Hematopoietic multipotent progenitor cell treated with erythropoietin and hydrocortisone succinate and interleukin-3 and kit ligand, for 8 days (in vitro differentiated cells): Measurements from ENCODE around the gene WWOX.

Experiments
- DNase-seq: peaks from one replicate; pipeline ENCODE4 v3.0.0-alpha.2; 2015

WWOX gene

DNA sequence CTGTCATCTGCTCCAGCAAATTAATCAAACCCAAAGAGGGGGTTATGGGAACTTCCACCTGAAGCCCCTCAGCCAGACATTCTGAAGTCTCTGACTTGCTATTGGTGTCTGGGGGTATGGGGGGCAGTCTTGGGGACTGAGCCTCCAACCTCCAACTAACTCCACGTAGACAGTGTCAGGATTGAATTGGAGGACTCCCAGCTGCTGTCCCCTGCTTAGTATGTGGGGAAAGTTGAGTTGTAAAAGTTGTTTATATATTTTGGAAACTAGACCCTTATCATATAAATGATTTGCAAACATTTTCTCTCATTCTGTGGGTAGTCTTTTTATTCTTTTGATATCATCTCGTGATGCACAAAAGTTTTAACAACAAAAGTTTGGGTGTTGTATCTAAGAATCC is 689.2 kb downstream of the WWOX start:
- DNase-seq: no peak

DNA sequence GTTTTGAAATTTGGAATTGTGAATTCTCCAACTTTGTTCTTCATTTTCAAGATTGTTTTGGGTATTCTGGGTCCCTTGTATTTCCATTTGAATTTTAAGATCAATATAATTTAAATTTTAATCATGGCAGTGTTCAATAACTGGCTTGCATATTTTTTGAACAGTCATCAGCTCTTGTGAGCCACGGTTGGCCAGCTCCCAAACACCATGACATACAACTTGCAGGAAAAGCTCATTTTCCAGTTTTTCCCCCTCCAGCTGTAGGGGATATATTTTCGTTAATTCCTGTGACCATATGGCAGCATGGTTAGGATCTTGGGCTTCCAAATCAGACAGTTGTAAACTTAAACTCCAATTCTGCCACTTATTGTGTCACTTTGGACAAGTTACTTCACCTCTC is 690.1 kb downstream of the WWOX start:
- no peak for DNase-seq

- no peak for DNase-seq
These were observed 691.6 kb downstream of the WWOX start for GRCh38 chr16:78791011-78791410.

GRCh38 chr16:78791926-78792325 is 692.5 kb downstream of the WWOX start:
- no peak for DNase-seq

- DNase-seq: no peak
These were observed 693.5 kb downstream of the WWOX start for GRCh38 chr16:78792952-78793351.

GRCh38 chr16:78794581-78795250 is 695.3 kb downstream of the WWOX start:
- DNase-seq: no peak

DNA sequence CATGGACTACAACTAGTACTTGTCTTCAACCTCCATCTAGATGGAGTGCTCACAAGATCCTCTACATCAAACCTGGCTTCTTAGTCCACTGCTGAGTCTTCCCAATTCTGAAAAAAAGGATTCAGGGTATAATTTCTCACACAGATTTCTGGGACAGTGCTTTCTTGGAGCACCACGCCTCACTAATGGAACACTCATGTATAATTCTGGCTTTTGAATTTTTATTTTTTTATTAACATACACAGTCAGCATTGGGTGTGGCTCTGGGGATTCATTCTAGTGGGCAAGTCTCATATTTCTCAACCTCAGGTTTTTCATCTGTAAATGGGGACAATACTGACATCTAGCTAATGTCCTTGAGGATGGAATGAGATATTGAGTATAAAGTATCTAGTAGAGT is 696.0 kb downstream of the WWOX start:
- DNase-seq: no peak

- DNase-seq: peak; percentile 76
These were observed 696.9 kb downstream of the WWOX start for GRCh38 chr16:78796221-78796866.

GRCh38 chr16:78799429-78799828 is 700.0 kb downstream of the WWOX start:
- DNase-seq: no peak

GRCh38 chr16:78800523-78800922 is 701.1 kb downstream of the WWOX start:
- DNase-seq: no peak

GRCh38 chr16:78804058-78804735 is 704.7 kb downstream of the WWOX start:
- no peak for DNase-seq

DNA sequence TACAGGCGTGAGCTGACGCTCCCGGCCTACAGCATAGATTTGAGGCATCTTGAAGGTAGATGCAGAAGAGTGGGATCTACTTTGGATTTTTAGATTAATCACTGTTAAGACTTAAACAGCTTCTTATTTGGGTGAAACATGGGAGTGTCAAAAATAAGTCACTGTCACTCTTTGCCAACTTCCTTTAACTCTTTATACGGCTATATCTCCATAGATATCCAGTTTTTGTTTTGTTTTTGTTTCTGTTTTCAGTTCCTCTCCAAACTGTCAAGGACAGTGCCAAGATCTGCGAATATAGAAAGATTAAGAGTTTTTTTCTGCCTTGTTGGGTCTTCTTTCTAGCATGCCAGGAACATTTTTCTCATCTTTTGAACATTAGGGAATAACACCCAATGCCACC is 706.1 kb downstream of the WWOX start:
- DNase-seq: no peak

GRCh38 chr16:78811247-78811646 is 711.8 kb downstream of the WWOX start:
- no peak for DNase-seq

GRCh38 chr16:78812582-78812981 is 713.1 kb downstream of the WWOX start:
- DNase-seq: no peak

DNA sequence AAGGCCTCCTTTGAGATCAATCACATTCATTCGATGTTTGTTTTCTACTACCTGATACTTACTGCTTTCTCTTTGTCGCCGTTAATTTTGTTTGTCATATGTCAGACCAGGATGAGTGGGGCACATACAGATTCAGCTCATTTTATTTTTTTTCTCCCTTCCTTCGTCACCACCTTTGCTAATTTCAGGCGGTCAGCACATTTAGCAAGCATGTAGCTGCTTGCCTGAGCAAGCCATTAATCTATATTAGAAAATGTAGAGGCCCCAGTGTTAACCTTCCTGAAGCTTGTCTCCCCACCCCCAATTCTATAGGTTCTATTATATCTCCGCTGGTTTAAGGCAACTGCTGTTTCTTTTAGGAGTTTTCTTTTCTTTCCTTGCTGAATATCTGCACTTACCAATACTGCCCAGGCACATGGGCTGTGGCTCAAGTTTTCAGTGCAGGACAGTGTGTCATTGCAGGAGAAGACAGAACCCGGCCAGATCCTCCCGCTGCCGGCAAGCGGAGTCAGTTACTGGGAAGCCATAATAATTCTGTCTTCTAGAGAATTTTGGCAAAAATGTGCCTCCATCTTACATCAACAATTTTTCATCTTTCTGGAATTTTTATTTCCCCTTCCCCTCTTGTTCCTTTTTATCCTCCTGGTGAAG is 714.3 kb downstream of the WWOX start:
- DNase-seq: no peak

DNA sequence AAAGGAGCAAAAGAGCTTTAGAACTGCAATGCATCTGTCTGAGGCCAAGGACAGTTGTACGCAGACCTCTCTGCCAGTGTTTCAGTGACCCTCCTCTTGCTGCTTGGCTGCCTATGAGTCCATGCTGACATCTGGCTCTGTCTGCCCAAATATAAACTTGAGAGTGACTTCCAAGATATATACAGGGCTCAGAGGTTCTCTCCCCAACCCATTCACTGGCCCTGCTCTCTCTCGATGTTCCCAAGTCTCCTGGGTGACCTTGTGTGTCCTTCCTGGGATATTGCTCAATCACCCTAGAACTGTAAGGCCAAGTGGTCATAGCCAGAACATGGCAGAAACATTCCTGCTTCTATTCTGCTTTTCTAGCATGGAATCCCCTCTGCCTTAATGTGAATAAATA is 716.3 kb downstream of the WWOX start:
- no peak for DNase-seq

DNA sequence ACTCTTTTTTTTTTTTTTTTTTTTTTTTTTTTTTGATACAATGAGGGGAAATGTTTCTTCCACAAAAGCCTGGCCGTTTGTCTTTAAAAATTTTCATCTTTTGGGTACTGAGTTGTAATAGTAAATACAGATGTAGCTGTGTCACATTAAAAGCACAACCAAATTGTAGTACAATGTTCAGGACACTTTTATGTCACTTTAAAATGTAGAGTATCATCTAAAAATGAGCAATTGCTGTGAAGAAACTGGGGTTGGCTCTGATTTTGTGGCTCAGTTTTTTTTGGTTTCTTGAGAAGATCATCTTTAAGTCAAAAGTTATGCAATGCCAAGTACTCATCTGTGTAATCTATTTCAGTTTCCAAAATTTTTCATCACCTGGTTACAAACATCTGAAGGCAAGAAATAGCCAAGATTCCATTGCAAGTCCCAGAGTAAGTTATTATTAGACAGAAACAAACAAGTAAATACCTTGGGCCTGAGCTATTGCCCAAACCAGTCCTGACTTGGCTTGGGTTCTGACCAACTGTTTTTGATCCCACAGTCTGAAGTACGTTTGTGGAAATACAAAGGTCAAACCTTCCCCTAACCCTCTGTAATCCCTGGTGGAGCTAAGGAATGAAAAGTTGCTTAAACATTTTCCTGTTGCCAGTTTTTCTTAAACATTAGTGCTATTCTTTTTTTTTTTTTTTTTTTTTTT is 717.2 kb downstream of the WWOX start:
- no peak for DNase-seq

GRCh38 chr16:78817200-78817739 is 717.8 kb downstream of the WWOX start:
- DNase-seq: no peak

DNA sequence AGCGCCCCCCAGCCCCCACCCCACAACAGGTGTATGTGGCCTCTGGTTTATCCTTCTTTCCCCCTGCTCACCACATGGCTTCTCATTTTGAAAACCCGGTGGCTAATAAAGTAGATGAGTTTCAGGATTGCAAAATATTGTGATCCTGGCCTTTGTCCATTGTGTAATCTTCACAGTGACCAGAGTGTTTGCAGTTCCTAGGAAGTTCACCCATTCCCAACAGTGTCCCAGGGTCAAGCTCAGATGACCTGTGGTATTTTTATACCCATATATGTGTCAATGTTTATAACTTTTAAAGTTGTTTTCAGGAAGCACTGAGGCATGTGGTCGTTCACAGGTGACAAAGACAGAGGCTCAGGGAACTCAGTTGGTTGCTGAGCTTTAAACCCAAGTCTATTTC is 721.9 kb downstream of the WWOX start:
- DNase-seq: no peak

DNA sequence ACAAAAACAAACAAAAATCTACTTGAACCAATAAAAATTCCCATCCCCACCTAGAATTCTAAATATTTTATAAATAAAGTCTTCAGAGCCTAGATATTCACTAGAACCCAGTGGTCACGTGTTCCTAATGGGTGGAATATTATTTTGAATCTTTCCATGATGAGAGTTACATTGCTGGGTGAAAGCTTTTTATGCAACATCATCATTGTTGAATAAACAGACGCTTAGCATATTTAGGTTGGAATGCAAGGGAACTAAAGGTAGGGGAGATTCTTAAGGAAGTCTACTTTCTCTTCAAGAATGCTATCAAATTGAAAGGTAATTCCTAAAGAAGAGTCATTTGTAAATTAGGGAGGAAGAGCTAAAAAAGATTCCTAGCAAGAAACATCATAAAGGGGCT is 723.1 kb downstream of the WWOX start:
- no peak for DNase-seq

GRCh38 chr16:78823027-78823426 is 723.6 kb downstream of the WWOX start:
- DNase-seq: no peak

DNA sequence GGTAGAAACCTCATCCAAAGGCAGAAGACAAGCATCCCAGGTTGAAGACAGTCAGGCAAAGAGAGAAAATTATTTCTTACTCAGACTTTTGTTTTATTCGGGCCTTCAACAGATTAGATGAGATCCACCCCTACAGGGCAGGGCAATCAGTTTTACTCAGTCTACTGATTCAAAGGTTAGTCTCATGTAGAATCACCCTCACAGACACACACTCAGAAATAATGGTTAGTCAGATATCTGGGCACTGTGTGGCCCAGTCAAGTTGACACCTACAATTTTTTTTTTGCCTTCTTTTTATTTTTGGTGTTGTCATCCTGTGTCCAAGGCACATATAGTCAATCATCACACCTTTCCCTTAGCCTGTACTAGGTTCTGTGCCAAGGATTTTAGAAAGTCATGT is 729.8 kb downstream of the WWOX start:
- DNase-seq: no peak

DNA sequence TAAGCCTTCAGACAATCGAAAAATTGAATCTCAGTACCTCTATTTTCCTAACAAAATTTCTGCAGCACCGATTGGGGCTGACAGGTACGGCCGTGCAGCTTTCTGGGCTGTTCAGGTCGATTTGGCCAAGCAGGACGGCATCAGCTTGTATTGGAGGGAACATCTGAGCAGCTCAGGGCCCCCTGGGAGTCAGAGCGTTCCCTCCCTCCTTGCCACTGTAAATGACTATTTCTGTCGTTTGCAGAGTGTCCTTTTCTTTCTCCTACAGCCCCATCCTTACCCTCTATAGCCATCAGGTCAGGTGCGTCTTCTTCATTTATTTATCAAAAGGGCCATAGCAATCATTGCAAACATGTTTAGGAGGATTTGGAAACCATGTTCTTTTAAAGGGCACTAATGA is 731.1 kb downstream of the WWOX start:
- no peak for DNase-seq
